ENCODE measurements around the gene NUB1.

DNA sequence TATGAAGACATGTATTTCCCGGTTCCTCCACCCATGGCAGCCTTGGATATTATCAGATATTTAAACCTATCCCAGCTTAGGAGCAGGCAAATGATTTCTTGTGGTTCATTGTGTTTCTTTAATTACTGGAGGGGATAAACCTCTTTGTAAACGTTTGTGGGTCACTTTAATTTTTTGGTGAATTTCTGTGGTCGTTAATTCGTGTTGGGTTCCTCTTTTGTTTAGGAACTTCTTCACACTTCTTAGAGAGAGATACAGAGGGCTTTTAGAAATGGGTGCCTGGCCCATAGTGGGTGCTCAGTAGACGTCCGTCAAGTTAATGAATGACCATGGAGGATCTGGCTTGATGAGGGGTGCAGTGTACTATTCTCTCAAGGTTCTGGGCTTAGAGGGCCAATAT is 27.2 kb upstream of the NUB1 start:
- TF ChIP-seq, protein P1, sequence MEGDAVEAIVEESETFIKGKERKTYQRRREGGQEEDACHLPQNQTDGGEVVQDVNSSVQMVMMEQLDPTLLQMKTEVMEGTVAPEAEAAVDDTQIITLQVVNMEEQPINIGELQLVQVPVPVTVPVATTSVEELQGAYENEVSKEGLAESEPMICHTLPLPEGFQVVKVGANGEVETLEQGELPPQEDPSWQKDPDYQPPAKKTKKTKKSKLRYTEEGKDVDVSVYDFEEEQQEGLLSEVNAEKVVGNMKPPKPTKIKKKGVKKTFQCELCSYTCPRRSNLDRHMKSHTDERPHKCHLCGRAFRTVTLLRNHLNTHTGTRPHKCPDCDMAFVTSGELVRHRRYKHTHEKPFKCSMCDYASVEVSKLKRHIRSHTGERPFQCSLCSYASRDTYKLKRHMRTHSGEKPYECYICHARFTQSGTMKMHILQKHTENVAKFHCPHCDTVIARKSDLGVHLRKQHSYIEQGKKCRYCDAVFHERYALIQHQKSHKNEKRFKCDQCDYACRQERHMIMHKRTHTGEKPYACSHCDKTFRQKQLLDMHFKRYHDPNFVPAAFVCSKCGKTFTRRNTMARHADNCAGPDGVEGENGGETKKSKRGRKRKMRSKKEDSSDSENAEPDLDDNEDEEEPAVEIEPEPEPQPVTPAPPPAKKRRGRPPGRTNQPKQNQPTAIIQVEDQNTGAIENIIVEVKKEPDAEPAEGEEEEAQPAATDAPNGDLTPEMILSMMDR (IDR thresholded peaks at IDR 0.05) = no peak
- TF ChIP-seq POLR2AphosphoS5 (IDR thresholded peaks at IDR 0.05) = no peak
